Body of pancreas (tissue), 4 donors: Measurements from ENCODE around the gene SDHAF2. TPM values are rescaled to one million over a fixed set of nuclear protein-coding genes. Genes with fewer than 3 reads are reported as not detected.
A peak's percentile ranks its signal among the peaks of the same experiment; 100 is the strongest.
"Not testable (repeated sequence)": the region's sequence is repeated elsewhere in the genome, so short reads cannot be mapped to it uniquely, and the experiment has no call there.

ENCODE experiments used
- ATAC-seq: fragments of 150-250 bp; one replicate; pipeline ENCODE4 v1.9.1; 2016
- DNase-seq, 4 donors: peaks; one replicate each; pipeline ENCODE4 v3.0.0-alpha.2; 2019
- H3K27ac ChIP-seq, 4 donors: fragments of 200-600 bp; sonication (generic); 1 replicate in 3 of 4; 2 replicates in 1 of 4; pipeline versions ENCODE4 v1.5.1 to v1.6.1; 2016 to 2019; ENCODE audit warnings: mild to moderate bottlenecking in 1 of 4, mixed read lengths in 1 of 4, moderate library complexity in 1 of 4
- H3K27me3 ChIP-seq, 2 donors: fragments of 200-600 bp; sonication (generic); one replicate each; pipeline ENCODE4 v1.6.0; 2016; ENCODE audit warnings: mild to moderate bottlenecking in 1 of 2
- H3K36me3 ChIP-seq, 2 donors: fragments of 200-600 bp; sonication (generic); replicated peaks in 1 of 2; 2 replicates each; pipeline ENCODE4 v1.5.1; 2016; ENCODE audit warnings: low read depth in 2 of 2; ENCODE audit not compliant: insufficient read depth in 1 of 2
- H3K4me1 ChIP-seq: fragments of 200-600 bp; sonication (generic); one replicate; pipeline ENCODE4 v1.6.0; 2016
- H3K4me3 ChIP-seq, 2 donors: fragments of 200-600 bp; sonication (generic); 1 replicate in 1 of 2; 2 replicates in 1 of 2; pipeline ENCODE4 v1.5.1; 2016 to 2019
- H3K9me3 ChIP-seq, 3 donors: fragments of 200-600 bp; sonication (generic); 1 replicate in 2 of 3; 2 replicates in 1 of 3; pipeline ENCODE4 v1.5.1; 2016
- POLR2A ChIP-seq, 3 donors: fragments of 450-650 bp; IDR thresholded peaks; one replicate each; pipeline ENCODE4 v1.6.1; 2016; ENCODE audit warnings: antibody characterized with exemption in 3 of 3, mild to moderate bottlenecking in 2 of 3
- WGBS, 2 donors: methylation state at CpG; one replicate each; pipeline ENCODE4 v1.1.5; 2017; 5-methylcytosine and 5-hydroxymethylcytosine counted together
- intact Hi-C: fragments of 100-400 bp; cut with DNase I; formaldehyde crosslinking; loops from one replicate; pipeline ENCODE4 v1.15.1; 2023
- total RNA-seq, 2 donors: library from RNA; depleted of rRNA; stranded (reverse); fragments of >200 nt; gene quantifications; one replicate each; pipeline ENCODE4 v1.1.0, GENCODE V29; 2016
- TF ChIP-seq, protein P1 (sequence below), 7 experiments: fragments of 450-650 bp in 4 of 7; fragments of 200-600 bp in 3 of 7; sonication (generic) in 3 of 7; IDR thresholded peaks; one replicate each; pipeline ENCODE4 v1.5.1; 2016 to 2019; ENCODE audit warnings: antibody characterized with exemption in 7 of 7

Gene SDHAF2
- 10 to 100 TPM; 25.2 to 28.0 TPM for total RNA-seq

DNA sequence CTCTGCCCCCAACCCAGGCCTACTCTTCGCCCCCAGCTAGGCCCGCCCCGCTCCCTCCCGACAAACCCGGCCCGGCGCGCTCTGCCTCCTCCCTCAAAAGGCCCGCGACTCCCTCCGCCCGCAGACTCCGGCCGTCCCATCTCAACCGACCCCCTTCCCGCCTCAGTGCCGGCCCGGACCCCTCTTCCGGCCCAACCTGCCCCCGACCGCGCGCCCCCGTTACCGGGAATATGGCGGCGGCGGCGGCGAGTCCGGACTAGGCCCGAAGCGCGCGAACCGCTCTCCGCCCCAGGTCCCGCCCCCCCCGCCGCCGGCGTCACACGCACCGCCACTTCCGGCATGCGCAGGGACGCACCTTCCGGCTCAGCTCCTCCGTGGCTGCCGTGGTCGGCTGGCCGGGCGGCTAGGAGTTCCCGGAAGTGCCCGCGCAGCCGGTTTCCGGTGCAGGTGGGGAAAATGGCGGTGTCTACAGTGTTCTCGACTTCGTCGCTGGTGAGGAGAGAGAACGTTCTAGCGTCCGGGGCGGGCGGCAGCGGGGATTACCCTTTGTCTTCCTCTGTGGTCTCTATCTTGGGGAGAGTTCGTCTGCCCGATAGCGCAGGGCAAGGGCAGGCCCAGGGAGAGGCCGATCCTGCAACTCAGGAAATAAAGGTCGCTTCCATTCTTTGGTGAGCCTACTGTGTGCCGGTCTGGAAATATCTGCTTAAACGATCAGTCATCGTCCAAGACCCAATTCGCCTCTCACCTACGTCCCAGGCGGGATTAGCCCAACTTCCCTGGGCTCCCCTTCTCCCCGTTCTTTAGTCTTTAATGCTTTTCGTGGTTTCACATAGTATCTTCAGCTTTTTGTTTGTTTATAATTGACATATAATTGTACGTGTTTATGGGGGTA is at the start of gene SDHAF2, which contains the start of gene CPSF7:
TSS of gene SDHAF2 (plus strand) at position 434 of the 892 bp plus-strand sequence. CDS start at position 457, 23 bp downstream.
TSS of gene CPSF7 (minus strand) at position 285 of the 892 bp plus-strand sequence. CDS start 740 bp downstream, outside the sequence.
- 1% methylated on average over 18 to 78 of the region's 82 CpGs for WGBS, 2 donors
- TF ChIP-seq, protein P1, sequence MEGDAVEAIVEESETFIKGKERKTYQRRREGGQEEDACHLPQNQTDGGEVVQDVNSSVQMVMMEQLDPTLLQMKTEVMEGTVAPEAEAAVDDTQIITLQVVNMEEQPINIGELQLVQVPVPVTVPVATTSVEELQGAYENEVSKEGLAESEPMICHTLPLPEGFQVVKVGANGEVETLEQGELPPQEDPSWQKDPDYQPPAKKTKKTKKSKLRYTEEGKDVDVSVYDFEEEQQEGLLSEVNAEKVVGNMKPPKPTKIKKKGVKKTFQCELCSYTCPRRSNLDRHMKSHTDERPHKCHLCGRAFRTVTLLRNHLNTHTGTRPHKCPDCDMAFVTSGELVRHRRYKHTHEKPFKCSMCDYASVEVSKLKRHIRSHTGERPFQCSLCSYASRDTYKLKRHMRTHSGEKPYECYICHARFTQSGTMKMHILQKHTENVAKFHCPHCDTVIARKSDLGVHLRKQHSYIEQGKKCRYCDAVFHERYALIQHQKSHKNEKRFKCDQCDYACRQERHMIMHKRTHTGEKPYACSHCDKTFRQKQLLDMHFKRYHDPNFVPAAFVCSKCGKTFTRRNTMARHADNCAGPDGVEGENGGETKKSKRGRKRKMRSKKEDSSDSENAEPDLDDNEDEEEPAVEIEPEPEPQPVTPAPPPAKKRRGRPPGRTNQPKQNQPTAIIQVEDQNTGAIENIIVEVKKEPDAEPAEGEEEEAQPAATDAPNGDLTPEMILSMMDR (IDR thresholded peaks at IDR 0.05): no peak
- peak; percentile 64 to 81 (median 78) for TF ChIP-seq POLR2A (IDR thresholded peaks at IDR 0.05)

DNA sequence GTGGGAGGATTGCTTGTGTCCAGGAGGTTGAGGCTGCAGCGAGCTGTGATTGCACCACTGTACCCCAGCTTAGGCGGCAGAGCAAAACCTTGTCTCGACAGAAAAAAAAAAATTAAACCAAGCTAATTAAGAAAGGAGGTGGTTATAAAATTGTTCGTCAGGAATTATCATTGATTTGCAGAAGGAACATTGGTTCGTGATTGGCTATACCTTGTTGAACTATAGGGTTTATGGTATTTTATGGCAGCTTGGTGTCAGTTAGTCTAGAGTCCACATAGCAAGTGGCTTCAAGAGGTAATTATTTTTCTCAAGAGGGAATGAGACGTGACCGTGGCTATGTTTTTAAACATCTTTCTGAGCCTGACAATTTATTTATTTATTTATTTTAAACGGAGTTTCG is 49.0 kb upstream of the SDHAF2 start:
- no peaks in the 10 kb centered on the region for H3K36me3 ChIP-seq
- intact Hi-C loops: loop anchor here (5.0 to 10.0 kb wide), 2 partner anchors 39 to 126 kb away; no protein-coding TSS in a partner anchor
- no peak overlapping the region for H3K4me3 ChIP-seq
- no peaks in the 10 kb centered on the region for H3K9me3 ChIP-seq
- no peak for TF ChIP-seq POLR2A (IDR thresholded peaks at IDR 0.05)
- TF ChIP-seq, protein P1 (IDR thresholded peaks at IDR 0.05): no peak
- H3K4me1 ChIP-seq: no peaks in the 10 kb centered on the region
- no peaks in the 10 kb centered on the region for H3K27me3 ChIP-seq
- WGBS, 2 donors: 88 to 94% methylated on average over 9 of the region's 9 CpGs
- no peak for ATAC-seq
- H3K27ac ChIP-seq: no peak overlapping the region
- no peak for DNase-seq

More for the DNA sequence above, at the start of gene SDHAF2, which contains the start of gene CPSF7:
- Histone ChIP-seq H3K27ac (peak within 1 kb of the TSS; percentile 90 to 96 (median 93)), H3K4me1 (peaks cover 31% of the 10 kb centered on the region), H3K4me3 (peak within 1 kb of the TSS; percentile 71 to 85), H3K36me3 (peaks cover 0 to 10% of the 10 kb centered on the region in 2 donors), H3K9me3 (no peaks in the 10 kb centered on the region), H3K27me3 (no peaks in the 10 kb centered on the region)
- intact Hi-C loops: no loop called here
- ATAC-seq (peak; percentile 98), DNase-seq (peak; percentile 96 to 97 (median 96))

DNA sequence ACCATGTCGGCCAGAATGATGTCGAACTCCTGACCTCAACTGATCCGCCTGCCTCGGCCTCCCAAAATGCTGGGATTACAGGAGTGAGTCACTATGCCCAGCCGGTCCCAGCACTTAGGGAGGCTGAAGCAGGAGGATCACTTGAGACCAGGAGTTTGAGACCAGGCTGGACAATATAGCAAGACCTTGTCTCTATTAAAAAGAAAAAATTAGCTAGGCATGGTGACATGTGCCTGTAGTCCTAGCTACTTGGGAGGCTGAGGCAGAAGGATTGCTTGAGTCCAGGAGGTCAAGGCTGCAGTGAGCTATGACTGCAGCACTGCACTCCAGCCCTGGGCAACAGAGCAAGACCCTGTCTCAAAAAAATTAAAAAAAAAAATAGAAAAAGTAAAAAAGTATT is 46.1 kb upstream of the SDHAF2 start:
- not testable (repeated sequence) for H3K27ac ChIP-seq, H3K4me1 ChIP-seq, H3K36me3 ChIP-seq, H3K9me3 ChIP-seq, DNase-seq, H3K27me3 ChIP-seq, H3K4me3 ChIP-seq, ATAC-seq
- intact Hi-C loops: loop anchor here (5.0 to 10.0 kb wide), 2 partner anchors 42 to 129 kb away; no protein-coding TSS in a partner anchor
- 67 to 94% methylated on average over 1 to 5 of the region's 5 CpGs for WGBS, 2 donors

DNA sequence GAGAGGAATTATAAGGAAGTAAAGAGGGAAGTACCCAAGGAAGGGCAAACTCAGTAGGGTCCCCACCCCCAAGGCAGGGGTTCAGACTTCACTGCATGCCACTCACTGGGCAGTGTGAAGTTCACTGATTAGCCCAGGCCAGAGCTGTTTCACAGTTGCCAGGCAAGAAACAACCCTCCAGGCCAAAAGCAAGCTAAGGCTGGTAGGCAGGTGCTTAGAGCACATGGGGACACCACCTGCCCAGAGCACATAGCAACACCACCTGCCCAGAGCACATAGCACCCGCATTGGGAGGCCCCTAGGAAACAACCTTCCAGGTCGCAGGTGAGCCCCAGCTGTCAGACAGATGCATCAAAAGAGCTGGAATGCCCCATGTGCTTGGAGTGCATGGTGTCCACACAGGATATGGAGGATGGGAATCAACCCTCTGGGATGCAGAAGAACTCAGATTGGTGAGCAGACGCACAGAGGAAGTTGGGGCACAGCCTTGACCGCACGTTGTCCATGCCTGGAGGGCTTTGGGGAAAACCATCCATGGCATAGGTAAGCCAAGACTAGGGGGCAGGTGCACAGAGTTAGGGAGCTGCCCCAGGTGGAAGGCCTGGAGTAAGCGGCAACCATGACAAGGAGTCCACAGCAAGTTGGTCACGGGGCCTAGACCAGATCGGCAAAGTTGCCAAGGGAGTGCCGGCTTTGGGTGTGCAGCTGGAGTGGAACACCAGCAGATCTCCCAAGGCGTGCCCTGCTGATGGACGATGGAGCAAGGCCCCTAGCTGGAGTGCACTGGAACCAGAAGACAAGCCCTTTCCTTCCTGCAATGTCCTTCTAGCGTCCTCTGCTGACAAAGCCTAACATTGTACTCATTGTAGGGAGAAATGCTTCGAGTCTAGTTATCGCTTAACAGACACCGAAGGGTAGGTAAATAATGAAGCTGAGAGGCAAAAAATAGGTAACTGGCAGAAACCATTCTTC is 45.4 kb upstream of the SDHAF2 start:
- no peak overlapping the region for H3K27ac ChIP-seq
- TF ChIP-seq, protein P1 (IDR thresholded peaks at IDR 0.05): no peak
- TF ChIP-seq POLR2A (IDR thresholded peaks at IDR 0.05): no peak
- intact Hi-C loops: loop anchor here (5.0 to 10.0 kb wide), 2 partner anchors 42 to 130 kb away; no protein-coding TSS in a partner anchor
- WGBS, 2 donors: 64 to 78% methylated on average over 15 of the region's 15 CpGs
- DNase-seq (no peak), ATAC-seq (no peak)
- no peaks in the 10 kb centered on the region for H3K9me3 ChIP-seq
- H3K4me1 ChIP-seq: no peaks in the 10 kb centered on the region
- no peak overlapping the region for H3K4me3 ChIP-seq
- H3K36me3 ChIP-seq: no peaks in the 10 kb centered on the region
- H3K27me3 ChIP-seq: no peaks in the 10 kb centered on the region
